B cell (primary cell): Measurements from ENCODE around the gene MSL1. TPM values are rescaled to one million over a fixed set of nuclear protein-coding genes. Genes with fewer than 3 reads are reported as not detected.
A peak's percentile ranks its signal among the peaks of the same experiment; 100 is the strongest.

Experiments used
- ATAC-seq: fragments of 200-7000 bp; cut with Tn5 transposase; one replicate; pipeline ENCODE4 v1.10.0; 2021; ENCODE audit warnings: low read depth, mild to moderate bottlenecking, moderate number of reproducible peaks, moderate library complexity
- CTCF ChIA-PET: fragments of 350-600 bp; sonication (Branson Sonifier 250); formaldehyde crosslinking; loops from one replicate; lab custom pipeline; 2021; ENCODE audit warnings: antibody characterized with exemption, inconsistent platforms; lab: Charles Lee
- POLR2A ChIA-PET: fragments of 350-600 bp; sonication (Branson Sonifier 250); formaldehyde crosslinking; loops from one replicate; lab custom pipeline; 2021; ENCODE audit warnings: antibody characterized with exemption; lab: Charles Lee
- DNase-seq: peaks from one replicate; pipeline ENCODE4 v3.0.0; 2013
- H2AFZ ChIP-seq: 2 replicates; pipeline ENCODE4 v1.6.1; 2012; ENCODE audit warnings: mild to moderate bottlenecking, low read depth, low read length; ENCODE audit not compliant: insufficient read depth, poor library complexity, severe bottlenecking
- H3K27ac ChIP-seq, 2 donors: 1 replicate in 1 of 2; 2 replicates in 1 of 2; pipeline ENCODE4 v1.5.1; 2012 to 2013; ENCODE audit warnings: low read length in 2 of 2, mild to moderate bottlenecking in 2 of 2, moderate library complexity in 1 of 2
- H3K27me3 ChIP-seq, 4 experiments: fragments of 200-600 bp in 1 of 4; sonication (generic) in 1 of 4; replicated peaks in 1 of 4; 1 replicate in 2 of 4; 2 replicates in 2 of 4; pipeline versions ENCODE4 v1.6.1 to v1.7.0; 2013 to 2016; ENCODE audit warnings: low read length in 3 of 4, mild to moderate bottlenecking in 2 of 4, mixed read lengths in 1 of 4, moderate library complexity in 1 of 4; ENCODE audit not compliant: insufficient read depth in 4 of 4, control insufficient read depth in 3 of 4; ENCODE audit errors: control extremely low read depth in 1 of 4
- H3K36me3 ChIP-seq, 2 experiments: replicated peaks in 1 of 2; 1 replicate in 1 of 2; 2 replicates in 1 of 2; pipeline versions ENCODE4 v1.6.1 to v1.7.1; 2013; ENCODE audit warnings: low read length in 1 of 2; ENCODE audit not compliant: insufficient read depth in 2 of 2, control insufficient read depth in 1 of 2; ENCODE audit errors: control extremely low read depth in 1 of 2, extremely low read depth in 1 of 2
- H3K4me1 ChIP-seq, 2 donors: fragments of 200-600 bp in 1 of 2; sonication (generic) in 1 of 2; 1 replicate in 1 of 2; 2 replicates in 1 of 2; pipeline versions ENCODE4 v1.5.1 to v1.6.1; 2013 to 2017; ENCODE audit warnings: low read length in 2 of 2; ENCODE audit not compliant: control insufficient read depth in 2 of 2, insufficient read depth in 2 of 2
- H3K4me2 ChIP-seq: replicated peaks from 2 replicates; pipeline ENCODE3; 2012; ENCODE audit warnings: mild to moderate bottlenecking, low read depth, low read length; ENCODE audit not compliant: poor library complexity, severe bottlenecking
- H3K4me3 ChIP-seq, 5 experiments: fragments of 200-600 bp in 1 of 5; sonication (generic) in 1 of 5; 1 replicate in 3 of 5; 2 replicates in 2 of 5; pipeline versions ENCODE4 v1.5.1 to v1.7.0; 2011 to 2016; ENCODE audit warnings: low read length in 4 of 5, mild to moderate bottlenecking in 4 of 5, low read depth in 2 of 5, control low read depth in 1 of 5, moderate library complexity in 1 of 5; ENCODE audit not compliant: insufficient read depth in 1 of 5; ENCODE audit errors: control extremely low read depth in 1 of 5, extremely low read depth in 1 of 5
- H3K79me2 ChIP-seq: fragments of 200-600 bp; sonication (generic); one replicate; pipeline ENCODE4 v1.6.0; 2016; ENCODE audit warnings: low read length; ENCODE audit not compliant: control insufficient read depth, insufficient read depth
- H3K9ac ChIP-seq: fragments of 200-600 bp; sonication (generic); 2 replicates; pipeline ENCODE4 v1.6.1; 2017; ENCODE audit warnings: mild to moderate bottlenecking, low read length, moderate library complexity
- H3K9me3 ChIP-seq, 3 donors: one replicate each; pipeline versions ENCODE4 v1.6.1 to v1.7.1; 2013; ENCODE audit warnings: low read length in 2 of 3; ENCODE audit not compliant: control insufficient read depth in 2 of 3, insufficient read depth in 1 of 3; ENCODE audit errors: control extremely low read depth in 1 of 3
- H4K20me1 ChIP-seq: 2 replicates; pipeline ENCODE4 v1.6.0; 2012; ENCODE audit warnings: mild to moderate bottlenecking, low read length; ENCODE audit not compliant: insufficient read depth, control insufficient read depth, poor library complexity, severe bottlenecking
- H3K27ac Mint-ChIP-seq: one replicate; pipeline ENCODE4 v1.8.0; 2021; ENCODE audit warnings: mixed read lengths
- H3K27me3 Mint-ChIP-seq: one replicate; pipeline ENCODE4 v1.8.0; 2021; ENCODE audit warnings: mixed read lengths
- H3K4me1 Mint-ChIP-seq: one replicate; pipeline ENCODE4 v1.8.0; 2021; ENCODE audit warnings: mixed read lengths
- H3K4me3 Mint-ChIP-seq: one replicate; pipeline ENCODE4 v1.8.0; 2021; ENCODE audit warnings: mixed read lengths
- H3K9me3 Mint-ChIP-seq: one replicate; pipeline ENCODE4 v1.8.0; 2022; ENCODE audit warnings: mixed read lengths; ENCODE audit not compliant: insufficient read depth
- EZH2 ChIP-seq: IDR thresholded peaks from 2 replicates; pipeline ENCODE4 v1.6.1; 2012; ENCODE audit warnings: borderline replicate concordance, low read depth, mild to moderate bottlenecking, moderate library complexity, low read length; ENCODE audit not compliant: insufficient read depth, poor library complexity, severe bottlenecking
- WGBS: methylation state at CpG from one replicate; pipeline ENCODE4 v1.1.5; 2013; ENCODE audit warnings: missing lambda C conversion rate; ENCODE audit not compliant: insufficient coverage; 5-methylcytosine and 5-hydroxymethylcytosine counted together
- intact Hi-C: fragments of 100-400 bp; cut with micrococcal nuclease; formaldehyde crosslinking; loops from one replicate; pipeline ENCODE4 v1.10.0; 2022
- polyA plus RNA-seq: library from polyadenylated mRNA; depleted of rRNA; stranded (reverse); fragments of >200 nt; gene quantifications from 2 replicates; pipeline ENCODE4 v1.2.3, GENCODE V29; 2012
- total RNA-seq, 2 donors: library from RNA; stranded (reverse); fragments of 120-200 nt in 1 of 2; gene quantifications; 1 replicate in 1 of 2; 2 replicates in 1 of 2; pipeline versions ENCODE4 v1.2.3 to v1.2.4, GENCODE V29; 2013 to 2022
- TF ChIP-seq, protein P1 (sequence below): fragments of 200-600 bp; IDR thresholded peaks from one replicate; pipeline ENCODE4 v1.8.0; 2022; ENCODE audit warnings: antibody characterized with exemption, mild to moderate bottlenecking

MSL1 gene
- total and polyA plus RNA-seq, 2 donors (not counting 1 experiment from before 2014, with no cell fraction given): 80.1 to 129 TPM

DNA sequence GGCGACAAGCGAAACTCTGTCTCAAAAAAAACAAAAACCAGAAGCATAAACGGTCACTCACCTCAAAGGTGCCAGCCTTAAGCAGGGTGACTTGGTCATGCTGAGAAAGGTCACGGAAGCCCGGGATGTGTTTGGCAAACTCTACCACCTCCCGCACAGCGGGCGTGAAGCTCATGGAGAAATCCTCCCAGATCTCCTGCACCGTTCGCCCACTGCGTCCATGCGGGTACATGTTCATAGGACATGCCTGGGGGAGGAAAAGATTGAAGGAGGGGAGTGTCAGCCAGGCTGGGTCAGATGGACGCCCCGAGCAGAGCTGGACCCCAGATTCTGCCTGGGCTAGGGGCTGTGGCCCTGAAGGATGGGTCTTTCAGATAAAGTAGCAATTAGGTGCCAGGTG, 26.9 kb upstream of the MSL1 start:
- Histone ChIP-seq H3K4me2 (peak overlapping the region; percentile 90), H3K36me3 (peaks cover 0 to 39% of the 10 kb centered on the region in 2 experiments), H4K20me1 (no peaks in the 10 kb centered on the region), H2AFZ (no peak overlapping the region), H3K4me1 (peaks cover 45 to 58% of the 10 kb centered on the region in 2 donors), H3K79me2 (no peaks in the 10 kb centered on the region), H3K27me3 (no peaks in the 10 kb centered on the region), H3K27ac (peak overlapping the region; percentile 24 to 92), H3K9ac (no peak overlapping the region), H3K4me3 (no peak overlapping the region), H3K9me3 (peaks cover 0 to 14% (median 0%) of the 10 kb centered on the region in 3 donors)
- ATAC-seq: no peak
- ChIA-PET CTCF (interaction anchor here (0.7 to 7.7 kb wide), 8 partner anchors 8 to 82 kb away, joined by 3 to 64 read pairs (median 6); no protein-coding TSS in a partner anchor), POLR2A (interaction anchor here (0.5 to 1.5 kb wide), 2 partner anchors 19 to 124 kb away, joined by 3 to 4 read pairs; no protein-coding TSS in a partner anchor)
- Mint-ChIP-seq H3K27ac (peak overlapping the region; percentile 89), H3K4me1 (peaks cover 59% of the 10 kb centered on the region), H3K27me3 (no peaks in the 10 kb centered on the region), H3K4me3 (peak overlapping the region; percentile 19), H3K9me3 (no peaks in the 10 kb centered on the region)
- 96% methylated on average over 12 of the region's 14 CpGs for WGBS
- no peak for TF ChIP-seq EZH2
- TF ChIP-seq, protein P1, sequence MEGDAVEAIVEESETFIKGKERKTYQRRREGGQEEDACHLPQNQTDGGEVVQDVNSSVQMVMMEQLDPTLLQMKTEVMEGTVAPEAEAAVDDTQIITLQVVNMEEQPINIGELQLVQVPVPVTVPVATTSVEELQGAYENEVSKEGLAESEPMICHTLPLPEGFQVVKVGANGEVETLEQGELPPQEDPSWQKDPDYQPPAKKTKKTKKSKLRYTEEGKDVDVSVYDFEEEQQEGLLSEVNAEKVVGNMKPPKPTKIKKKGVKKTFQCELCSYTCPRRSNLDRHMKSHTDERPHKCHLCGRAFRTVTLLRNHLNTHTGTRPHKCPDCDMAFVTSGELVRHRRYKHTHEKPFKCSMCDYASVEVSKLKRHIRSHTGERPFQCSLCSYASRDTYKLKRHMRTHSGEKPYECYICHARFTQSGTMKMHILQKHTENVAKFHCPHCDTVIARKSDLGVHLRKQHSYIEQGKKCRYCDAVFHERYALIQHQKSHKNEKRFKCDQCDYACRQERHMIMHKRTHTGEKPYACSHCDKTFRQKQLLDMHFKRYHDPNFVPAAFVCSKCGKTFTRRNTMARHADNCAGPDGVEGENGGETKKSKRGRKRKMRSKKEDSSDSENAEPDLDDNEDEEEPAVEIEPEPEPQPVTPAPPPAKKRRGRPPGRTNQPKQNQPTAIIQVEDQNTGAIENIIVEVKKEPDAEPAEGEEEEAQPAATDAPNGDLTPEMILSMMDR: no peak
- no peak for DNase-seq
- intact Hi-C loops: no loop called here

DNA sequence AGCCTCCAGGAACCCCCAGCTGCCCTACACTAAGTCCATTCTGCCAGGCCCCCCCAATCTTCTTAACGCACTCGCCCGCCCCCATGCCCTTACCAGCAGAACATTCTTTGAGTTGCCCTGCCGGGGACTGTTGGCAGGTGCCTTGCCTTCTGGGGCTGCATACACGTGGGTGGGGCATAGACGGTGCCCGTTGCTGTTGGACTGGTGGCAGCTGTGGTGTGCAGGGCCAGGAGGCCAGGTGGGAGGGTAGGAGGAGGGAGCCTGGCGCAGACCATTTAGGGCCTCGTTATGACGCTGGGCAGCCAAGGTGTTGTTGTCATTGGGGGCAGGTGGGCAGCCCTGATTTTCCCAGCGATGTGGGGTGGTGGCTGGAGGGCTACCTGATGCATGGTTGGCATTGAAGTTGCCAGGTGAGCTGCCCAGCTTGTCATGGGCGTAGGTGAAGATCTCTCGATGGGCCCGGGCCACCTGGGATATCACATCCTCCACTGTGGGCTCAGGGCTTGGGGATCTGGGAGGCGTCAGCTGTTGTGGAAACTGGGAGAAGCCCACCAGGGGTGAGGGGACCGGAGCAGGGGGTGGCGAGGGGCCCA, 26.3 kb upstream of the MSL1 start:
- POLR2A ChIA-PET: interaction anchor here (0.5 to 1.5 kb wide), 9 partner anchors 10 to 343 kb away, joined by 3 to 5 read pairs (median 3); partner anchors contain the start of genes CASC3 and THRA
- Mint-ChIP-seq H3K9me3 (no peaks in the 10 kb centered on the region), H3K4me3 (peak overlapping the region; percentile 77), H3K27me3 (no peaks in the 10 kb centered on the region), H3K27ac (peak overlapping the region; percentile 89), H3K4me1 (peaks cover 64% of the 10 kb centered on the region)
- H3K4me2 ChIP-seq: peak overlapping the region; percentile 90
- TF ChIP-seq EZH2: no peak
- TF ChIP-seq, protein P1: no peak
- peak overlapping the region in 3 of 5 experiments; percentile 7 to 17 (median 11) for H3K4me3 ChIP-seq
- peaks cover 0 to 14% (median 0%) of the 10 kb centered on the region in 3 donors for H3K9me3 ChIP-seq
- no peaks in the 10 kb centered on the region for H4K20me1 ChIP-seq
- H3K79me2 ChIP-seq: no peaks in the 10 kb centered on the region
- CTCF ChIA-PET: interaction anchor here (0.7 to 7.7 kb wide), 10 partner anchors 8 to 193 kb away, joined by 3 to 64 read pairs (median 5); no protein-coding TSS in a partner anchor
- intact Hi-C loops: no loop called here
- no peaks in the 10 kb centered on the region for H3K27me3 ChIP-seq
- ATAC-seq (no peak), DNase-seq (no peak)
- WGBS: 55% methylated on average over 17 of the region's 17 CpGs
- peaks cover 0 to 39% of the 10 kb centered on the region in 2 experiments for H3K36me3 ChIP-seq
- H2AFZ ChIP-seq: no peak overlapping the region
- no peak overlapping the region for H3K9ac ChIP-seq
- peak overlapping the region; percentile 92 to 93 for H3K27ac ChIP-seq
- peaks cover 45 to 61% of the 10 kb centered on the region in 2 donors for H3K4me1 ChIP-seq
